Panc1 (cell line): ENCODE measurements around the gene OLFM3.

Source experiments
- CTCF ChIP-seq: fragments of 450-650 bp; IDR thresholded peaks from 2 replicates; pipeline ENCODE4 v1.5.1; 2017; ENCODE audit warnings: mild to moderate bottlenecking
- POLR2AphosphoS5 ChIP-seq: IDR thresholded peaks from 2 replicates; pipeline ENCODE4 v1.6.1; 2012; ENCODE audit warnings: mild to moderate bottlenecking, low read depth, low read length, moderate library complexity
- TCF7L2 ChIP-seq: IDR thresholded peaks from 2 replicates; pipeline ENCODE4 v1.6.1; 2011; ENCODE audit warnings: mild to moderate bottlenecking, low read depth, low read length, inconsistent platforms
- TF ChIP-seq, protein P1 (sequence below), 2 experiments: IDR thresholded peaks; 2 replicates each; pipeline ENCODE4 v1.6.1; 2011 to 2012; ENCODE audit warnings: low read depth in 2 of 2, control low read depth in 1 of 2, low read length in 1 of 2, mild to moderate bottlenecking in 1 of 2, moderate library complexity in 1 of 2; ENCODE audit not compliant: insufficient read depth in 1 of 2

- TF ChIP-seq, protein P1, sequence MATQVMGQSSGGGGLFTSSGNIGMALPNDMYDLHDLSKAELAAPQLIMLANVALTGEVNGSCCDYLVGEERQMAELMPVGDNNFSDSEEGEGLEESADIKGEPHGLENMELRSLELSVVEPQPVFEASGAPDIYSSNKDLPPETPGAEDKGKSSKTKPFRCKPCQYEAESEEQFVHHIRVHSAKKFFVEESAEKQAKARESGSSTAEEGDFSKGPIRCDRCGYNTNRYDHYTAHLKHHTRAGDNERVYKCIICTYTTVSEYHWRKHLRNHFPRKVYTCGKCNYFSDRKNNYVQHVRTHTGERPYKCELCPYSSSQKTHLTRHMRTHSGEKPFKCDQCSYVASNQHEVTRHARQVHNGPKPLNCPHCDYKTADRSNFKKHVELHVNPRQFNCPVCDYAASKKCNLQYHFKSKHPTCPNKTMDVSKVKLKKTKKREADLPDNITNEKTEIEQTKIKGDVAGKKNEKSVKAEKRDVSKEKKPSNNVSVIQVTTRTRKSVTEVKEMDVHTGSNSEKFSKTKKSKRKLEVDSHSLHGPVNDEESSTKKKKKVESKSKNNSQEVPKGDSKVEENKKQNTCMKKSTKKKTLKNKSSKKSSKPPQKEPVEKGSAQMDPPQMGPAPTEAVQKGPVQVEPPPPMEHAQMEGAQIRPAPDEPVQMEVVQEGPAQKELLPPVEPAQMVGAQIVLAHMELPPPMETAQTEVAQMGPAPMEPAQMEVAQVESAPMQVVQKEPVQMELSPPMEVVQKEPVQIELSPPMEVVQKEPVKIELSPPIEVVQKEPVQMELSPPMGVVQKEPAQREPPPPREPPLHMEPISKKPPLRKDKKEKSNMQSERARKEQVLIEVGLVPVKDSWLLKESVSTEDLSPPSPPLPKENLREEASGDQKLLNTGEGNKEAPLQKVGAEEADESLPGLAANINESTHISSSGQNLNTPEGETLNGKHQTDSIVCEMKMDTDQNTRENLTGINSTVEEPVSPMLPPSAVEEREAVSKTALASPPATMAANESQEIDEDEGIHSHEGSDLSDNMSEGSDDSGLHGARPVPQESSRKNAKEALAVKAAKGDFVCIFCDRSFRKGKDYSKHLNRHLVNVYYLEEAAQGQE (IDR thresholded peaks at IDR 0.05; ENCODE audit: insufficient read depth in 1 of 2, low read depth in 2 of 2, low read length in 1 of 2) = no peak
- TF ChIP-seq TCF7L2 = no peak
- no peak for TF ChIP-seq CTCF
- TF ChIP-seq POLR2AphosphoS5 = no peak
Observed at GRCh38 chr1:101945884-101946283, 50.8 kb downstream of the OLFM3 start.
